KMS-11 (cell line): ENCODE data around the gene IQSEC1.

ENCODE experiments used
- H2AFZ ChIP-seq: fragments of 200-600 bp; sonication (generic); 2 replicates; pipeline ENCODE4 v1.6.1; 2016; ENCODE audit warnings: antibody characterized with exemption, mixed run types, low read depth
- H3K27ac ChIP-seq: fragments of 200-600 bp; sonication (generic); 2 replicates; pipeline ENCODE4 v1.6.1; 2016; ENCODE audit warnings: mild to moderate bottlenecking, mixed run types
- H3K27me3 ChIP-seq: fragments of 200-600 bp; sonication (generic); 2 replicates; pipeline ENCODE4 v1.6.1; 2017; ENCODE audit warnings: mild to moderate bottlenecking, low read depth, mixed run types, moderate library complexity; ENCODE audit not compliant: insufficient read depth
- H3K36me3 ChIP-seq: fragments of 200-600 bp; sonication (generic); 2 replicates; pipeline ENCODE4 v1.6.1; 2017; ENCODE audit warnings: mild to moderate bottlenecking, mixed run types; ENCODE audit not compliant: insufficient read depth
- H3K4me1 ChIP-seq: fragments of 200-600 bp; sonication (generic); 2 replicates; pipeline ENCODE4 v1.6.1; 2016; ENCODE audit warnings: mild to moderate bottlenecking, low read depth, mixed run types; ENCODE audit not compliant: poor library complexity, severe bottlenecking
- H3K4me2 ChIP-seq: fragments of 200-600 bp; sonication (generic); 2 replicates; pipeline ENCODE4 v1.7.0; 2016; ENCODE audit warnings: mild to moderate bottlenecking, mixed run types
- H3K4me3 ChIP-seq: fragments of 200-600 bp; sonication (generic); IDR thresholded peaks from 2 replicates; pipeline ENCODE4 v1.6.1; 2017; ENCODE audit warnings: low read depth, low read length, mixed read lengths; ENCODE audit not compliant: insufficient read depth
- H3K79me2 ChIP-seq: fragments of 200-600 bp; sonication (generic); 2 replicates; pipeline ENCODE4 v1.6.1; 2016; ENCODE audit warnings: low read depth, mixed run types; ENCODE audit not compliant: insufficient read depth
- H3K9ac ChIP-seq: fragments of 200-600 bp; sonication (generic); 2 replicates; pipeline ENCODE4 v1.6.1; 2016; ENCODE audit warnings: mild to moderate bottlenecking, mixed run types
- H4K20me1 ChIP-seq: fragments of 200-600 bp; sonication (generic); 2 replicates; pipeline ENCODE4 v1.6.1; 2016; ENCODE audit warnings: mild to moderate bottlenecking, mixed run types; ENCODE audit not compliant: insufficient read depth
- CTCF ChIP-seq: fragments of 200-600 bp; sonication (generic); conservative IDR thresholded peaks from 2 replicates; pipeline ENCODE4 v1.6.1; 2017; ENCODE audit warnings: low read depth, mild to moderate bottlenecking, antibody characterized with exemption, low read length, moderate library complexity, mixed read lengths

The IQSEC1 gene

GRCh38 chr3:13023971-13024764, 49.1 kb downstream of the IQSEC1 start:
- Histone ChIP-seq H3K4me3 (no peak overlapping the region), H2AFZ (no peak overlapping the region), H3K4me1 (peaks cover 13% of the 10 kb centered on the region), H3K79me2 (no peaks in the 10 kb centered on the region; the same call in 1 of the 2 replicates), H3K27ac (no peak overlapping the region), H3K9ac (no peak overlapping the region), H3K36me3 (no peaks in the 10 kb centered on the region), H3K27me3 (no peaks in the 10 kb centered on the region), H3K4me2 (no peak overlapping the region), H4K20me1 (no peaks in the 10 kb centered on the region)
- no peak for TF ChIP-seq CTCF

GRCh38 chr3:13023235-13023970, 49.8 kb downstream of the IQSEC1 start:
- H2AFZ ChIP-seq, result no peak overlapping the region
- no peak overlapping the region for H3K4me3 ChIP-seq
- H3K27me3 ChIP-seq, result no peaks in the 10 kb centered on the region
- H3K79me2 ChIP-seq, result peaks cover 8% of the 10 kb centered on the region; the same call in 1 of the 2 replicates
- TF ChIP-seq CTCF, result no peak
- no peaks in the 10 kb centered on the region for H4K20me1 ChIP-seq
- no peaks in the 10 kb centered on the region for H3K36me3 ChIP-seq
- no peak overlapping the region for H3K27ac ChIP-seq
- H3K4me2 ChIP-seq, result no peak overlapping the region
- no peak overlapping the region for H3K9ac ChIP-seq
- H3K4me1 ChIP-seq, result peaks cover 13% of the 10 kb centered on the region

- Histone ChIP-seq H2AFZ (no peak overlapping the region), H3K27me3 (no peaks in the 10 kb centered on the region), H3K9ac (no peak overlapping the region), H4K20me1 (no peaks in the 10 kb centered on the region), H3K4me1 (peaks cover 13% of the 10 kb centered on the region), H3K4me3 (no peak overlapping the region), H3K36me3 (no peaks in the 10 kb centered on the region), H3K4me2 (no peak overlapping the region), H3K27ac (no peak overlapping the region), H3K79me2 (peaks cover 16% of the 10 kb centered on the region; the same call in 1 of the 2 replicates)
- no peak for TF ChIP-seq CTCF
Measured at GRCh38 chr3:13022348-13023234, 50.6 kb downstream of the IQSEC1 start.
